GM10248 (cell line): ENCODE results near the gene ERICH6.

Experiments used
- CTCF ChIA-PET: fragments of 300-600 bp; sonication (Branson Sonifier 250); formaldehyde crosslinking; extraction: SDS; loops from one replicate; lab custom pipeline; 2021; ENCODE audit warnings: antibody characterized with exemption; lab: Yijun Ruan, JAX
- POLR2A ChIA-PET: fragments of 350-650 bp; sonication (Branson Sonifier 250); formaldehyde crosslinking; extraction: SDS; loops from one replicate; lab custom pipeline; 2020; ENCODE audit warnings: antibody characterized with exemption; lab: Yijun Ruan, JAX
- DNase-seq: peaks from one replicate; pipeline ENCODE4 v3.0.0; 2012; ENCODE audit errors: extremely low spot score
- TF ChIP-seq, protein P1 (sequence below): IDR thresholded peaks from 2 replicates; pipeline ENCODE4 v1.5.1; 2012; ENCODE audit warnings: mild to moderate bottlenecking, low read depth; ENCODE audit errors: extremely low read depth, missing control alignments, control extremely low read depth

ERICH6 gene

DNA sequence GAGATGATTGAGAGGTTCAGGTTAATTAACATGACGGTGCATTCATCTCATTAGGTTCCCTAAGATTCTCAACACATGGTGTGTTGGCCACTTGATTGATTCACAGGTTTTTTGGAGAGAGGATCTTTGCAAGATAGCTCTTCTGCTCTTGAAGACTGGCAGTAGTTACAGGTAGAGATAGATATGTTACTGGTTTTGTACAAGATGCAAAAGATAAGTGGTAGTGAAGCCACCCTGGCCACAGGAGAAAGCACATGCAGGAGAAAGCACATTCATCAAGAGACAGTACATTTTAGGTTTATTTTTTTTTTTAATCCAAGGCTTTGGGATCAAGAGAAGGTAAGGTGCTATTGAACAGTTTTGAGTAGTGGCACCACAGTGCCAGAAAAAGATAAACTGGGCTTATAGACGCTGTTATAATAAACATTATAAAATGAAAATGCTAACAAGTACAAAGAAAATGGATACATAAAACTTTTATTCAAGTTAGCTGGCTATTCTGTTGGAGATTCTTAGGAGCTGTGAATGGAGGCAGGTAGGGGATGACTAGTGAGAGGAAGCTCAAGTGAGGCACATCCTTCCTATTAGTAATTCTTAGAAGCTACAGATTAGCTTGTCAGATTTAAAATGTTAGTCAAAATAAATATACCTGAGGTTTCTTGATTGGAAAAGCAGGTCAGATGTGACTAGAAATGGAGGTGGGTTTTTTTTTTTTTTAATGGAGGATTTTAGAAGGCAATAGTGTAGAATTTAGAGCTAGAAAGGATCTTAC is 89.8 kb downstream of the ERICH6 start:
- ChIA-PET CTCF (interaction anchor here (1.3 kb wide), 1 partner anchor 50 kb away, joined by 3 read pairs; no protein-coding TSS in a partner anchor), POLR2A (no interaction called here)
- TF ChIP-seq, protein P1, sequence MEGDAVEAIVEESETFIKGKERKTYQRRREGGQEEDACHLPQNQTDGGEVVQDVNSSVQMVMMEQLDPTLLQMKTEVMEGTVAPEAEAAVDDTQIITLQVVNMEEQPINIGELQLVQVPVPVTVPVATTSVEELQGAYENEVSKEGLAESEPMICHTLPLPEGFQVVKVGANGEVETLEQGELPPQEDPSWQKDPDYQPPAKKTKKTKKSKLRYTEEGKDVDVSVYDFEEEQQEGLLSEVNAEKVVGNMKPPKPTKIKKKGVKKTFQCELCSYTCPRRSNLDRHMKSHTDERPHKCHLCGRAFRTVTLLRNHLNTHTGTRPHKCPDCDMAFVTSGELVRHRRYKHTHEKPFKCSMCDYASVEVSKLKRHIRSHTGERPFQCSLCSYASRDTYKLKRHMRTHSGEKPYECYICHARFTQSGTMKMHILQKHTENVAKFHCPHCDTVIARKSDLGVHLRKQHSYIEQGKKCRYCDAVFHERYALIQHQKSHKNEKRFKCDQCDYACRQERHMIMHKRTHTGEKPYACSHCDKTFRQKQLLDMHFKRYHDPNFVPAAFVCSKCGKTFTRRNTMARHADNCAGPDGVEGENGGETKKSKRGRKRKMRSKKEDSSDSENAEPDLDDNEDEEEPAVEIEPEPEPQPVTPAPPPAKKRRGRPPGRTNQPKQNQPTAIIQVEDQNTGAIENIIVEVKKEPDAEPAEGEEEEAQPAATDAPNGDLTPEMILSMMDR = no peak
- no peak for DNase-seq

DNA sequence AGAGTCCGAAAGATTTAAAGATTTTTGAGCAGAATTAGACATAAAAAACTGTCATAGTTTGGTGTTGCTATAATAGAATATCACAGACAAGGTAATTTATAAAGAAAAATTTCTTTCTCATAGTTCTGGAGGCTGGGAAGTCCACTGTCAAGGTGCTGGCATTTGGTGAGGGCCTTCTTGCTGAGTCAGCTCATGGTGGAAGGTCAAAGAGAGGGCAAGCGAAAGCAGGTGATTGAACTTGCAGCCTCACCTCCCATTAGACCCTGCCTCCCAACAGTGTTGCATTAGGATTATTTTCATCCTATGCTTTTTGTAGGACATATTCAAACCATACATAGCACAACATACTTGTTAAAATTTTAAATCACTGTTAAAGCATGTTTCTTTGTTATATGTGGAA is 90.7 kb downstream of the ERICH6 start:
- DNase-seq = no peak

DNA sequence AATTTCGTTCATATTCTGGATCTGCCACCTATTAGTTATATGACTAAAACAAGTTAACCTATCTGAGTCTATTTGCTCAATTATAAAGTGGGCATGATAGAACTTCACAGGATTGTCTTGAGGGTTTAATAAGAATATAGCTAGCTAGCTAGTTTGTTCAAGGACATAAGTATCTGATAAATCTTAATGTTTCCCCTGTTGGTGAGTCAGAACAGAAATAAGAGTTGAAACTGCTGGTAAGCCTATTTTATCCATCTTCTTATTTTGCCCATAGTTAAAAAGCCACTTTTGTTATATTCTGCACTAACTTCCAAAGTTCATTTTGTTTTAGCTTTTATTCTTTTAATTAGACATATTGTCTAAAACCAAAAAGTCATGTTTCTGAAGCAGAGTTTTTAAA is 91.2 kb downstream of the ERICH6 start:
- ChIA-PET CTCF (interaction anchor here (0.9 to 1.3 kb wide), 2 partner anchors 17 to 20 kb away, joined by 3 to 4 read pairs; no protein-coding TSS in a partner anchor), POLR2A (interaction anchor here (0.5 to 1.0 kb wide), 2 partner anchors 14 to 35 kb away, joined by 3 read pairs; no protein-coding TSS in a partner anchor)
- TF ChIP-seq, protein P1 = no peak
- no peak for DNase-seq

More for the DNA sequence above, 90.7 kb downstream of the ERICH6 start:
- TF ChIP-seq, protein P1 = no peak
- POLR2A ChIA-PET = interaction anchor here (0.5 to 1.0 kb wide), 2 partner anchors 15 to 35 kb away, joined by 3 read pairs; no protein-coding TSS in a partner anchor
- CTCF ChIA-PET = interaction anchor here (0.9 to 1.3 kb wide), 2 partner anchors 17 to 20 kb away, joined by 3 to 4 read pairs; no protein-coding TSS in a partner anchor

DNA sequence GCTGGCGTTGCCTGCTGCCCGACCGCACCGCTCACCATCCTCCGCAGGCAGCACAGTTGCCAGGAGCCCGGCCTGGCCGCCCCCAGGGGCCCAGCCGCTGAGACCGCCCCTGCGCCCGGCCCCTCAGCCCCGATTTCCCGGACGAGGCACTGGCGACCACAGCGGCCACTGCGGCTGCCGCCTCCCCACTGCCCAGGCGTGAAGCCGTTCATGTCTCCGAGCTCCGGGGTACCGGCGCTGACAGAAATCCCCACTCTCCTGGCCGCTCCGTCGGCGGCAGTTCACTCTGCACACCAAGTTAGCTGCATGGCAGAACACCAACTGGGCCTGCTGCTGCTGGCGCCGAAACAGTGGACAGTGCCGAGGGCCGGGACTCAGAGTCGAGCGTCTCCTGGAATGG is 92.1 kb downstream of the ERICH6 start:
- ChIA-PET POLR2A (no interaction called here), CTCF (interaction anchor here (1.1 to 1.3 kb wide), 4 partner anchors 8 to 31 kb away, joined by 3 to 4 read pairs (median 4); no protein-coding TSS in a partner anchor)
- TF ChIP-seq, protein P1 = no peak
- no peak for DNase-seq

DNA sequence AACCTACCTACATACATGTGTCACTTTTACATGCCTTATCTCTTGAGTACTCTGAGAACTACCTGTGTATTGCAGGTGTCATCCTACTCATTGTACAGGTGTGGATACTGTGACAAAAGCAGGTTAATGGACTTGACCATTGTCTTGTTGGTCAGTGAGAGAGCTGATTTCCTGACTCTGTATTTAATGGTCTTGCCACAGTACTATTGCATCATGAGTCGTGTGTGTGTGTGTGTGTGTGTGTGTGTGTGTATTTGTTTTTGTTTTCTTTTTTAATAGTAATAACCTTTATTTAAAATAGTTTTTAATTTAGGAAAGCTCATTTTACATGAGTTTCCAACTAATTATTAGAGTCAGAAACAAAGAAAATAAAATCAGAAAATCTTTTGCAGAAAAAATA is 92.9 kb downstream of the ERICH6 start:
- CTCF ChIA-PET = interaction anchor here (1.1 to 1.3 kb wide), 3 partner anchors 9 to 32 kb away, joined by 3 to 4 read pairs (median 3); no protein-coding TSS in a partner anchor
- no peak for DNase-seq
- POLR2A ChIA-PET = no interaction called here
- TF ChIP-seq, protein P1 = no peak

DNA sequence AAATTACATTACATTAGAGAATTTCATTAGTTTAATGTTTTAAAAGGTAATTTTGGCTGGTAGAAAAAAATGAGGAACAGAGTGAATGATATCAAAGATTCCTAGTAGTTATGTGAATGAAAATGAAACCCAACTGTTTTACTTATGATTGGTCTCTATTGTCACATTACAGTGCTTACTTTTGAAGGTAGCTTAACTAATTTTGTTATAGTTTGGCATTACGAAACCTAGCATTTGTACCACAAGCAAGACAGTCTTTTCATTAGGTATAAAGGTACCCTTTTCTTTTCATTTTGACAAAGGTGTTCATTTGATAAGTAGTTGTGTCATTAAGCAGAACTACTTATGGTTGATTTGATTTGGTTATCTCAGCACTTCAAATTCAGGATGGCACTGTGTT is 93.7 kb downstream of the ERICH6 start:
- POLR2A ChIA-PET = interaction anchor here (0.6 to 1.0 kb wide), 2 partner anchors 25 to 49 kb away, joined by 3 read pairs; no protein-coding TSS in a partner anchor
- DNase-seq = no peak

More for the DNA sequence above, 93.7 kb downstream of the ERICH6 start:
- CTCF ChIA-PET = no interaction called here
- TF ChIP-seq, protein P1 = no peak
